HepG2 (cell line): ENCODE results near the gene ZNF223. TPM values are rescaled to one million over a fixed set of nuclear protein-coding genes. Genes with fewer than 3 reads are reported as not detected.

Experiments
- ASH2L ChIP-seq: fragments of 300-600, 200-600 bp; sonication (generic); IDR thresholded peaks from 2 replicates; pipeline ENCODE4 v1.7.0; 2017; ENCODE audit warnings: low read depth, mild to moderate bottlenecking, moderate library complexity, mixed read lengths, low read length; ENCODE audit not compliant: insufficient read length
- CBX5 ChIP-seq: sonication (generic); formaldehyde crosslinking; IDR thresholded peaks from 2 replicates; pipeline ENCODE4 v1.4.0; 2020; ENCODE audit warnings: missing genetic modification reagents, borderline replicate concordance
- FOXM1 ChIP-seq: sonication (generic); formaldehyde crosslinking; IDR thresholded peaks from 2 replicates; pipeline ENCODE4 v1.5.0; 2020; ENCODE audit warnings: missing genetic modification reagents
- KAT7 ChIP-seq: IDR thresholded peaks from 2 replicates; pipeline ENCODE4 v1.6.1; 2018; ENCODE audit warnings: borderline replicate concordance, missing compliant biosample characterization
- NFE2L1 ChIP-seq: sonication (generic); formaldehyde crosslinking; IDR thresholded peaks from 2 replicates; pipeline ENCODE4 v1.4.0; 2020; ENCODE audit warnings: missing genetic modification reagents, mild to moderate bottlenecking, borderline replicate concordance
- RAD51 ChIP-seq: fragments of 450-650 bp; IDR thresholded peaks from 2 replicates; pipeline ENCODE4 v1.6.1; 2016; ENCODE audit warnings: borderline replicate concordance
- RBFOX2 ChIP-seq: fragments of 200-400 bp; formaldehyde crosslinking; IDR thresholded peaks from 2 replicates; pipeline ENCODE4 v1.6.1; 2017; ENCODE audit warnings: low read depth, mild to moderate bottlenecking, low read length
- SCMH1 ChIP-seq: sonication (generic); formaldehyde crosslinking; IDR thresholded peaks from 2 replicates; pipeline ENCODE4 v1.9.0; 2021; ENCODE audit warnings: missing genetic modification reagents, mild to moderate bottlenecking, borderline replicate concordance
- SOX6 ChIP-seq, 2 experiments: fragments of 450-650 bp in 1 of 2; sonication (generic) in 1 of 2; formaldehyde crosslinking in 1 of 2; IDR thresholded peaks; 2 replicates each; pipeline versions ENCODE4 v1.4.0 to v1.6.1; 2017 to 2020; ENCODE audit warnings: antibody characterized with exemption in 1 of 2, mild to moderate bottlenecking in 1 of 2, missing genetic modification reagents in 1 of 2
- TGIF2 ChIP-seq: IDR thresholded peaks from 2 replicates; pipeline ENCODE4 v1.6.1; 2016; ENCODE audit warnings: control low read depth, missing compliant biosample characterization
- WIZ ChIP-seq: sonication (generic); formaldehyde crosslinking; IDR thresholded peaks from 2 replicates; pipeline ENCODE4 v1.5.1; 2020; ENCODE audit warnings: mild to moderate bottlenecking, missing genetic modification reagents
- ZBTB7A ChIP-seq: sonication (generic); formaldehyde crosslinking; IDR thresholded peaks from 2 replicates; pipeline ENCODE4 v1.8.0; 2022; ENCODE audit warnings: mild to moderate bottlenecking, missing genetic modification reagents
- ZFAT ChIP-seq: sonication (generic); formaldehyde crosslinking; conservative IDR thresholded peaks from 2 replicates; pipeline ENCODE4 v1.8.1; 2023; ENCODE audit warnings: missing genetic modification reagents, inconsistent platforms
- ZFP36L2 ChIP-seq: sonication (generic); formaldehyde crosslinking; IDR thresholded peaks from 2 replicates; pipeline ENCODE4 v1.4.0; 2020; ENCODE audit warnings: missing genetic modification reagents
- ZNF101 ChIP-seq: sonication (generic); formaldehyde crosslinking; IDR thresholded peaks from 2 replicates; pipeline ENCODE4 v1.4.0; 2020; ENCODE audit warnings: mild to moderate bottlenecking, low read depth, missing genetic modification reagents, borderline replicate concordance
- ZNF451 ChIP-seq: sonication (generic); formaldehyde crosslinking; IDR thresholded peaks from 2 replicates; pipeline ENCODE4 v1.5.0; 2020; ENCODE audit warnings: mild to moderate bottlenecking, missing genetic modification reagents
- ZNF567 ChIP-seq: sonication (generic); formaldehyde crosslinking; IDR thresholded peaks from 2 replicates; pipeline ENCODE4 v1.8.1; 2023; ENCODE audit warnings: mild to moderate bottlenecking, missing genetic modification reagents, borderline replicate concordance
- ZNF678 ChIP-seq: sonication (generic); formaldehyde crosslinking; IDR thresholded peaks from 2 replicates; pipeline ENCODE4 v1.4.0; 2020; ENCODE audit warnings: mild to moderate bottlenecking, missing genetic modification reagents
- ZNF720 ChIP-seq: sonication (generic); formaldehyde crosslinking; IDR thresholded peaks from 2 replicates; pipeline ENCODE4 v1.4.0; 2020; ENCODE audit warnings: missing genetic modification reagents
- ZNF772 ChIP-seq: sonication (generic); formaldehyde crosslinking; IDR thresholded peaks from 2 replicates; pipeline ENCODE4 v1.5.0; 2020; ENCODE audit warnings: mild to moderate bottlenecking, missing genetic modification reagents
- ZNF781 ChIP-seq: sonication (generic); formaldehyde crosslinking; IDR thresholded peaks from 2 replicates; pipeline ENCODE4 v1.5.1; 2020; ENCODE audit warnings: borderline replicate concordance, mild to moderate bottlenecking, missing genetic modification reagents; ENCODE audit errors: not compliant biosample characterization
- ZNF83 ChIP-seq: sonication (generic); formaldehyde crosslinking; IDR thresholded peaks from 2 replicates; pipeline ENCODE4 v1.4.0; 2020; ENCODE audit warnings: missing genetic modification reagents, mild to moderate bottlenecking, borderline replicate concordance
- polyA plus RNA-seq, 8 experiments: library from polyadenylated mRNA; depleted of rRNA in 3 of 8; stranded (reverse) in 7 of 8; unstranded in 1 of 8; fragments of >200 nt; fragmentation: Illumina TruSeq in 4 of 8; extraction: Trizol in 4 of 8; gene quantifications; 2 replicates each; pipeline versions ENCODE4 v1.2.1 to v1.2.3, GENCODE V29; 2011 to 2016; ENCODE audit warnings: low read depth in 4 of 8, missing spikeins in 1 of 8, mixed read lengths in 1 of 8; ENCODE audit not compliant: insufficient read depth in 1 of 8
- total RNA-seq, 5 experiments: library from RNA; depleted of rRNA; stranded (reverse); fragments of >200 nt; fragmentation: Illumina TruSeq; extraction: Trizol; gene quantifications; 2 replicates each; pipeline ENCODE4 v1.2.3, GENCODE V29; 2016; ENCODE audit warnings: low read depth in 1 of 5
- TF ChIP-seq, protein P1 (sequence below): sonication (generic); formaldehyde crosslinking; IDR thresholded peaks from 2 replicates; pipeline ENCODE4 v1.4.0; 2020; ENCODE audit warnings: mild to moderate bottlenecking, missing genetic modification reagents, borderline replicate concordance
- TF ChIP-seq, protein P2 (sequence below): sonication (generic); formaldehyde crosslinking; IDR thresholded peaks from 2 replicates; pipeline ENCODE4 v1.4.0; 2020; ENCODE audit warnings: missing genetic modification reagents

The ZNF223 gene
- total and polyA plus RNA-seq, 2 of the 13 experiments (the other 11 are each of a cell fraction or from before 2014, with no cell fraction given): 2.0 to 4.8 TPM

DNA sequence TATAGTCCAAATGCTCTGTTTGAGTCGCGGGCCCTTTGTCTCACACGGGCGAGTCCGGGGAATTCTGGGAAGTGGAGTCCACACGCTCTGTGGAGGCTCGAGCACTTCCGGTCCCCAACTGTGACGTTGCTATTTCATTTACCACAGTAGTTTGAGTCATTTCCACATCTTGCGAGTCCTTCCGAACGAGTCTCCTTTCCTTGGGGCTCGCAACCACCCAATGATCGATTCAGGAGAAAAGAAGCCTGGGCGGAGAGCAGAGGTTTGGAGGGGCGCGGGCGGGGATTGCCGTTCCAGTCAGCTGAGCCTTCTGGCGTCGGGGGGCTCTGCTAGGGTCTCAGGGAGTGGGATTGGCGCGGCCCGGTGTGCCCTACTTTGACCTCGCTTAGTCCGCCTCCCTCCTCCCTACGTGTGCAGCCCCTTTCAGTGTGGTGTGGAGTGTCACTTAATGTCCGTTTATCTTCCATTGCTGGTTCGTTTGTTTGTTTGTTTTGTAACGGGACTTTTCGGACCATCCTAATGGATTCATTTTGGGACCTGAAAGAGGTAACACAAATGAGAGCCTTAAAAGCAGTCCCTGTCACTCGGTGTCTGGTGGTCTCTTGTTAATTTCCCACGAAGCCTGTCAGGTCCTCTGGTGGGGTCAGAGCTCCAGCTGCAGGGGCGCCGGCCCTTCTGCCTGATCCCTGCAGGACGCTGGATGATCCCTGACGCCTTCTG is 26.5 kb upstream of the ZNF223 start, which contains the start of gene ZNF222 (continued):
- TF ChIP-seq, protein P1, sequence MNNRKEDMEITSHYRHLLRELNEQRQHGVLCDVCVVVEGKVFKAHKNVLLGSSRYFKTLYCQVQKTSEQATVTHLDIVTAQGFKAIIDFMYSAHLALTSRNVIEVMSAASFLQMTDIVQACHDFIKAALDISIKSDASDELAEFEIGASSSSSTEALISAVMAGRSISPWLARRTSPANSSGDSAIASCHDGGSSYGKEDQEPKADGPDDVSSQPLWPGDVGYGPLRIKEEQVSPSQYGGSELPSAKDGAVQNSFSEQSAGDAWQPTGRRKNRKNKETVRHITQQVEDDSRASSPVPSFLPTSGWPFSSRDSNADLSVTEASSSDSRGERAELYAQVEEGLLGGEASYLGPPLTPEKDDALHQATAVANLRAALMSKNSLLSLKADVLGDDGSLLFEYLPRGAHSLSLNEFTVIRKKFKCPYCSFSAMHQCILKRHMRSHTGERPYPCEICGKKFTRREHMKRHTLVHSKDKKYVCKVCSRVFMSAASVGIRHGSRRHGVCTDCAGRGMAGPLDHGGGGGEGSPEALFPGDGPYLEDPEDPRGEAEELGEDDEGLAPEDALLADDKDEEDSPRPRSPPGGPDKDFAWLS (CRISPR knock-in tag): no peak
- no peak for TF ChIP-seq FOXM1 (CRISPR knock-in tag)
- no peak for TF ChIP-seq ZNF451
- TF ChIP-seq SCMH1 (CRISPR knock-in tag): no peak
- TF ChIP-seq ZBTB7A (CRISPR knock-in tag): no peak
- TF ChIP-seq, protein P2, sequence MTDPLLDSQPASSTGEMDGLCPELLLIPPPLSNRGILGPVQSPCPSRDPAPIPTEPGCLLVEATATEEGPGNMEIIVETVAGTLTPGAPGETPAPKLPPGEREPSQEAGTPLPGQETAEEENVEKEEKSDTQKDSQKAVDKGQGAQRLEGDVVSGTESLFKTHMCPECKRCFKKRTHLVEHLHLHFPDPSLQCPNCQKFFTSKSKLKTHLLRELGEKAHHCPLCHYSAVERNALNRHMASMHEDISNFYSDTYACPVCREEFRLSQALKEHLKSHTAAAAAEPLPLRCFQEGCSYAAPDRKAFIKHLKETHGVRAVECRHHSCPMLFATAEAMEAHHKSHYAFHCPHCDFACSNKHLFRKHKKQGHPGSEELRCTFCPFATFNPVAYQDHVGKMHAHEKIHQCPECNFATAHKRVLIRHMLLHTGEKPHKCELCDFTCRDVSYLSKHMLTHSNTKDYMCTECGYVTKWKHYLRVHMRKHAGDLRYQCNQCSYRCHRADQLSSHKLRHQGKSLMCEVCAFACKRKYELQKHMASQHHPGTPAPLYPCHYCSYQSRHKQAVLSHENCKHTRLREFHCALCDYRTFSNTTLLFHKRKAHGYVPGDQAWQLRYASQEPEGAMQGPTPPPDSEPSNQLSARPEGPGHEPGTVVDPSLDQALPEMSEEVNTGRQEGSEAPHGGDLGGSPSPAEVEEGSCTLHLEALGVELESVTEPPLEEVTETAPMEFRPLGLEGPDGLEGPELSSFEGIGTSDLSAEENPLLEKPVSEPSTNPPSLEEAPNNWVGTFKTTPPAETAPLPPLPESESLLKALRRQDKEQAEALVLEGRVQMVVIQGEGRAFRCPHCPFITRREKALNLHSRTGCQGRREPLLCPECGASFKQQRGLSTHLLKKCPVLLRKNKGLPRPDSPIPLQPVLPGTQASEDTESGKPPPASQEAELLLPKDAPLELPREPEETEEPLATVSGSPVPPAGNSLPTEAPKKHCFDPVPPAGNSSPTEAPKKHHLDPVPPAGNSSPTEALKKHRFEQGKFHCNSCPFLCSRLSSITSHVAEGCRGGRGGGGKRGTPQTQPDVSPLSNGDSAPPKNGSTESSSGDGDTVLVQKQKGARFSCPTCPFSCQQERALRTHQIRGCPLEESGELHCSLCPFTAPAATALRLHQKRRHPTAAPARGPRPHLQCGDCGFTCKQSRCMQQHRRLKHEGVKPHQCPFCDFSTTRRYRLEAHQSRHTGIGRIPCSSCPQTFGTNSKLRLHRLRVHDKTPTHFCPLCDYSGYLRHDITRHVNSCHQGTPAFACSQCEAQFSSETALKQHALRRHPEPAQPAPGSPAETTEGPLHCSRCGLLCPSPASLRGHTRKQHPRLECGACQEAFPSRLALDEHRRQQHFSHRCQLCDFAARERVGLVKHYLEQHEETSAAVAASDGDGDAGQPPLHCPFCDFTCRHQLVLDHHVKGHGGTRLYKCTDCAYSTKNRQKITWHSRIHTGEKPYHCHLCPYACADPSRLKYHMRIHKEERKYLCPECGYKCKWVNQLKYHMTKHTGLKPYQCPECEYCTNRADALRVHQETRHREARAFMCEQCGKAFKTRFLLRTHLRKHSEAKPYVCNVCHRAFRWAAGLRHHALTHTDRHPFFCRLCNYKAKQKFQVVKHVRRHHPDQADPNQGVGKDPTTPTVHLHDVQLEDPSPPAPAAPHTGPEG: no peak
- TF ChIP-seq RAD51: no peak
- TF ChIP-seq ZNF83: no peak
- TF ChIP-seq ZNF720: no peak
- TF ChIP-seq TGIF2 (CRISPR knock-in tag): no peak
- peak; percentile 46; the same call in 1 of the 2 replicates for TF ChIP-seq RBFOX2
- TF ChIP-seq WIZ (CRISPR knock-in tag): 0 out of 2 replicates have a peak, but pooled peaks have one; percentile 26
- TF ChIP-seq ZNF772: no peak
- TF ChIP-seq ZNF101 (CRISPR knock-in tag): no peak
- TF ChIP-seq ZFP36L2 (CRISPR knock-in tag): no peak
- TF ChIP-seq KAT7 (CRISPR knock-in tag): 0 out of 2 replicates have a peak, but pooled peaks have one; percentile 49
- TF ChIP-seq ASH2L: peak; percentile 35
- no peak for TF ChIP-seq NFE2L1 (CRISPR knock-in tag)
- TF ChIP-seq SOX6 (IDR thresholded peaks at IDR 0.05): no peak
- TF ChIP-seq SOX6 (CRISPR knock-in tag; IDR thresholded peaks at IDR 0.05): 0 out of 2 replicates have a peak, but pooled peaks have one; percentile 48
- no peak for TF ChIP-seq ZFAT (CRISPR knock-in tag)
- TF ChIP-seq ZNF781: peak; percentile 53
- no peak for TF ChIP-seq ZNF678 (CRISPR knock-in tag)
- no peak for TF ChIP-seq ZNF567 (CRISPR knock-in tag)
- TF ChIP-seq CBX5 (CRISPR knock-in tag): no peak
